Neural crest cell (in vitro differentiated cells): ENCODE results near the gene OR1L6. TPM values are rescaled to one million over a fixed set of nuclear protein-coding genes. Genes with fewer than 3 reads are reported as not detected.

ENCODE experiments used
- DNase-seq: peaks from one replicate; pipeline ENCODE4 v3.0.0; 2021; ENCODE audit warnings: low read depth, mixed read lengths, low spot score
- H3K27ac Mint-ChIP-seq: one replicate; pipeline ENCODE4 v1.8.0; 2021; ENCODE audit warnings: mild to moderate bottlenecking, mixed read lengths; ENCODE audit not compliant: unreplicated experiment
- H3K27me3 Mint-ChIP-seq: 2 replicates; pipeline ENCODE4 v1.8.0; 2021; ENCODE audit warnings: low read depth, mild to moderate bottlenecking, mixed read lengths
- H3K36me3 Mint-ChIP-seq: 2 replicates; pipeline ENCODE4 v1.8.0; 2021; ENCODE audit warnings: low read depth, mild to moderate bottlenecking, mixed read lengths
- H3K4me1 Mint-ChIP-seq: 2 replicates; pipeline ENCODE4 v1.8.0; 2021; ENCODE audit warnings: mixed read lengths
- H3K4me3 Mint-ChIP-seq: one replicate; pipeline ENCODE4 v1.8.0; 2021; ENCODE audit warnings: mild to moderate bottlenecking, mixed read lengths
- H3K9me3 Mint-ChIP-seq: 2 replicates; pipeline ENCODE4 v1.8.0; 2021; ENCODE audit warnings: mixed read lengths
- CTCF ChIP-seq: fragments of 200-600 bp; sonication (generic); conservative IDR thresholded peaks from 2 replicates; pipeline ENCODE4 v1.5.0; 2021; ENCODE audit warnings: antibody characterized with exemption, mild to moderate bottlenecking
- long read RNA-seq: library from polyadenylated mRNA; unstranded; transcript quantifications from one replicate; pipeline ENCODE4 v2.0.0, GENCODE V29; 2020
- total RNA-seq: library from RNA; stranded (reverse); gene quantifications from 2 replicates; pipeline ENCODE4 v1.2.1, GENCODE V29; 2021

OR1L6 gene
- total RNA-seq: not detected in 2 replicates
- long read RNA-seq: 0 reads

DNA sequence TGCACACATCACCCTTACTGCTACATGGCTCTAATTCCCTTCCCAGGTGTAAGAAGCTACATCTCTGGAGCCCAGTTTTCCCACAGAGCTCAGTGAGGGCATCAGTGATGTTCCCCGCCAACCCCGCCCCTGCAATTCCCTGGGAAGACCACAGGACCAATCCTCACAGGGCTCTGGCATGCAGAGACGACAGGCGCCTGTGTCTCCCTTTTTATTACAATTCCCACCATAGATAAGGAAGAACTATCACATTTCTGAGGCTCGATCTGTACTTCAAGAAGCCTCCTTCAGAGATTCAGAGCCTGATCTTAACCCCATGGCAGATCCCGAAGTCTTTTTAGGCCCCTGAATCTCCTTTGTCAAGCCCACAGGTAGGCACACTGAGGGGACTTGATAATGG, at the start of gene OR1L6:
Gene OR1L6, plus strand, starts transcription at position 301 of the 400 bp plus-strand sequence. CDS start 7,545 bp downstream, outside the sequence.
- Mint-ChIP-seq H3K27me3 (peaks cover 18% of the 10 kb centered on the region), H3K9me3 (peaks cover 12% of the 10 kb centered on the region), H3K36me3 (no peaks in the 10 kb centered on the region), H3K4me1 (no peaks in the 10 kb centered on the region), H3K4me3 (no peak within 1 kb of the TSS), H3K27ac (no peak within 1 kb of the TSS)
- TF ChIP-seq CTCF: no peak
- no peak for DNase-seq

- H3K4me3 Mint-ChIP-seq: no peak overlapping the region
- no peak for DNase-seq
- H3K27me3 Mint-ChIP-seq: peaks cover 2% of the 10 kb centered on the region
- no peaks in the 10 kb centered on the region for H3K36me3 Mint-ChIP-seq
- no peaks in the 10 kb centered on the region for H3K4me1 Mint-ChIP-seq
- H3K9me3 Mint-ChIP-seq: peaks cover 11% of the 10 kb centered on the region
- H3K27ac Mint-ChIP-seq: no peak overlapping the region
- TF ChIP-seq CTCF: no peak
These were observed 46.4 kb upstream of the OR1L6 start for GRCh38 chr9:122695696-122696095.

- H3K27me3 Mint-ChIP-seq: peaks cover 6% of the 10 kb centered on the region
These were observed 24.1 kb upstream of the OR1L6 start for GRCh38 chr9:122718038-122718437.

DNA sequence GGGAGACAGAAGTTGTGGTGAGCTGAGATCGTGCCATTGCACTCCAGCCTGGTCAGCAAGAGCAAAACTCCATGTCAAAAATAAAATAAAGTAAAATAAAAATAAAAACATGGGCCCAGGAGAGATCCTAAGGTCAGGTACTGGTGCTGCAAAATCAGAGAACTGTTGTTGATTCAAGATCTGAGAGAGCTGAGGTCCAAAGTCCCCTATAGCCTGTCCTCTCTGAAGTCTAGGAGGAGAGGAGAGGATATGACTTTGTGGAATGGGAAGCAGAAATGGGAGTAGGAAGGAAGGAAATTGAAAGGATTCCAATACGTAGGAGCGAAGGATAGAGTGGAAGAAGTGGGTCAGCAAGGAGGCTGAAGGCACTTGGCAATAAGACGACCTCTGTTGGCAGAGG, 22.9 kb upstream of the OR1L6 start:
- Mint-ChIP-seq H3K27ac (no peak overlapping the region), H3K27me3 (peaks cover 6% of the 10 kb centered on the region), H3K4me1 (no peaks in the 10 kb centered on the region), H3K36me3 (no peaks in the 10 kb centered on the region), H3K9me3 (peaks cover 10% of the 10 kb centered on the region), H3K4me3 (no peak overlapping the region)
- no peak for TF ChIP-seq CTCF
- DNase-seq: no peak

More at GRCh38 chr9:122718038-122718437, 24.1 kb upstream of the OR1L6 start:
- no peak for TF ChIP-seq CTCF
- no peak overlapping the region for H3K27ac Mint-ChIP-seq
- H3K4me1 Mint-ChIP-seq: no peaks in the 10 kb centered on the region
- H3K4me3 Mint-ChIP-seq: no peak overlapping the region
- H3K36me3 Mint-ChIP-seq: no peaks in the 10 kb centered on the region
- no peak for DNase-seq
- H3K9me3 Mint-ChIP-seq: peaks cover 5% of the 10 kb centered on the region

DNA sequence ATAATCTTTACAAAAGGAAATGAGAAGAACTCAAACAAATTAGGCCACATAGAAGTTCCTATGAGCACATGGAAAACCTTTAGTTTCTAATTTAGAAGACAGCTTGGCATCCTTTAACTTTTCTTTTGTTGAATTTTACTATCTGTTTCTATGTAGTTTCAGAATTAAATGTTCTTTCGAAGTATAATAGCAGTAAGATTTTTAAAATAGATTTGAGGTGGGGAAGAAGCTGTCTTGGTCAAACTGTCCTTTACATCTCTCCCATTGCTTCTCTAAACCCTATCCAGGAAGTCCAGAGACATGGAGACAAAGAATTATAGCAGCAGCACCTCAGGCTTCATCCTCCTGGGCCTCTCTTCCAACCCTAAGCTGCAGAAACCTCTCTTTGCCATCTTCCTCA, 18.4 kb upstream of the OR1L6 start, which contains the start of gene OR1L4:
Gene OR1L4, plus strand, starts transcription at position 301 of the 400 bp plus-strand sequence. Its CDS starts 0 bp downstream, at position 301.
- no peak for DNase-seq
- H3K9me3 Mint-ChIP-seq: peaks cover 11% of the 10 kb centered on the region
- H3K36me3 Mint-ChIP-seq: no peaks in the 10 kb centered on the region
- no peak for TF ChIP-seq CTCF
- no peaks in the 10 kb centered on the region for H3K4me1 Mint-ChIP-seq
- peaks cover 6% of the 10 kb centered on the region for H3K27me3 Mint-ChIP-seq
- H3K4me3 Mint-ChIP-seq: no peak within 1 kb of the TSS
- no peak within 1 kb of the TSS for H3K27ac Mint-ChIP-seq

- Mint-ChIP-seq H3K4me1 (no peaks in the 10 kb centered on the region), H3K27me3 (peaks cover 16% of the 10 kb centered on the region), H3K4me3 (no peak overlapping the region), H3K36me3 (no peaks in the 10 kb centered on the region), H3K27ac (no peak overlapping the region), H3K9me3 (peaks cover 16% of the 10 kb centered on the region)
- no peak for TF ChIP-seq CTCF
- DNase-seq: no peak
These were observed 12.7 kb downstream of the OR1L6 start for GRCh38 chr9:122754825-122755224.
